Testis (tissue), 2 donors: ENCODE results near the gene HAPLN3.

ENCODE experiments used
- CTCF ChIP-seq, 3 experiments: fragments of 450-650 bp in 2 of 3; fragments of 200-600 bp in 1 of 3; sonication (generic) in 1 of 3; IDR thresholded peaks; one replicate each; pipeline ENCODE4 v1.5.1; 2016 to 2019; ENCODE audit warnings: antibody characterized with exemption in 3 of 3, mild to moderate bottlenecking in 2 of 3, moderate library complexity in 1 of 3
- POLR2A ChIP-seq: fragments of 450-650 bp; IDR thresholded peaks from one replicate; pipeline ENCODE4 v1.6.1; 2017; ENCODE audit warnings: antibody characterized with exemption, mild to moderate bottlenecking, moderate library complexity

- TF ChIP-seq CTCF (IDR thresholded peaks at IDR 0.05) (no peak), POLR2A (no peak)
Observed at GRCh38 chr15:88872106-88872505, 23.2 kb downstream of the HAPLN3 start.
